Measurements from ENCODE around the gene UGGT1. TPM values are rescaled to one million over a fixed set of nuclear protein-coding genes. Genes with fewer than 3 reads are reported as not detected.

UGGT1 gene
- total and polyA plus RNA-seq, 12 donors = 6.5 to 44.0 (median 28.4) TPM

DNA sequence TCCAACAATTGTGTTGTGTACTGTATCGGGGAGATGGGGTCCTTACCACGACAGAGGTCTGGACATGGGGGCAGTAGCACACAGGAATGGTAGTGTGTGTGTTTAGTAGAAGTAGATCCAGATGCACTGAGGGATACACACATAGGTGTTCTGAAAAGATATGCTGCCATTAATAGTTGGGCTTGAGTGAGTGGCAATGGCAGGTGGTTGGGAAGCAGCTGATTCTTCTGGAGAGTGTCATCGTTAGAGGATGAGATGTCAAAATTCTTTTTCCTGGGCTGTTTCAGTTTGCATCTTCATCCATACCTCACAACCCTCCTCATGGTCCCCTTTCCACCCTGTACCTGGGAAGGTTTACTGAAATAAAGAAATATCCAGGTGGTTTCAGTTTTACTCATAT is 66.6 kb downstream of the UGGT1 start:
- peaks cover 0 to 14% (median 4%) of the 10 kb centered on the region in 9 donors for H3K4me1 ChIP-seq
- TF ChIP-seq, protein P1, sequence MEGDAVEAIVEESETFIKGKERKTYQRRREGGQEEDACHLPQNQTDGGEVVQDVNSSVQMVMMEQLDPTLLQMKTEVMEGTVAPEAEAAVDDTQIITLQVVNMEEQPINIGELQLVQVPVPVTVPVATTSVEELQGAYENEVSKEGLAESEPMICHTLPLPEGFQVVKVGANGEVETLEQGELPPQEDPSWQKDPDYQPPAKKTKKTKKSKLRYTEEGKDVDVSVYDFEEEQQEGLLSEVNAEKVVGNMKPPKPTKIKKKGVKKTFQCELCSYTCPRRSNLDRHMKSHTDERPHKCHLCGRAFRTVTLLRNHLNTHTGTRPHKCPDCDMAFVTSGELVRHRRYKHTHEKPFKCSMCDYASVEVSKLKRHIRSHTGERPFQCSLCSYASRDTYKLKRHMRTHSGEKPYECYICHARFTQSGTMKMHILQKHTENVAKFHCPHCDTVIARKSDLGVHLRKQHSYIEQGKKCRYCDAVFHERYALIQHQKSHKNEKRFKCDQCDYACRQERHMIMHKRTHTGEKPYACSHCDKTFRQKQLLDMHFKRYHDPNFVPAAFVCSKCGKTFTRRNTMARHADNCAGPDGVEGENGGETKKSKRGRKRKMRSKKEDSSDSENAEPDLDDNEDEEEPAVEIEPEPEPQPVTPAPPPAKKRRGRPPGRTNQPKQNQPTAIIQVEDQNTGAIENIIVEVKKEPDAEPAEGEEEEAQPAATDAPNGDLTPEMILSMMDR (IDR thresholded peaks at IDR 0.05) = no peak
- intact Hi-C loops (cut with DNase I) = no loop called here
- H3K27ac ChIP-seq = no peak overlapping the region
- no peak for DNase-seq
- H3K9me3 ChIP-seq = no peaks in the 10 kb centered on the region
- no peaks in the 10 kb centered on the region for H3K27me3 ChIP-seq
- ATAC-seq = no peak
- H3K36me3 ChIP-seq = peaks cover 0 to 100% (median 18%) of the 10 kb centered on the region in 9 donors
- 93 to 95% methylated on average over 3 of the region's 3 CpGs for WGBS, 2 donors
- H3K4me3 ChIP-seq = no peak overlapping the region

GRCh38 chr2:128158176-128158575 is 67.2 kb downstream of the UGGT1 start:
- TF ChIP-seq, protein P1 (IDR thresholded peaks at IDR 0.05) = no peak
- no peak overlapping the region for H3K4me3 ChIP-seq
- ATAC-seq (no peak), DNase-seq (no peak)
- peaks cover 0 to 100% (median 18%) of the 10 kb centered on the region in 9 donors for H3K36me3 ChIP-seq
- H3K9me3 ChIP-seq = no peaks in the 10 kb centered on the region
- intact Hi-C loops (cut with DNase I) = no loop called here
- H3K27ac ChIP-seq = no peak overlapping the region
- H3K27me3 ChIP-seq = no peaks in the 10 kb centered on the region
- WGBS, 2 donors = 94 to 100% methylated on average over 1 of the region's 1 CpG
- H3K4me1 ChIP-seq = peaks cover 0 to 14% (median 4%) of the 10 kb centered on the region in 9 donors

DNA sequence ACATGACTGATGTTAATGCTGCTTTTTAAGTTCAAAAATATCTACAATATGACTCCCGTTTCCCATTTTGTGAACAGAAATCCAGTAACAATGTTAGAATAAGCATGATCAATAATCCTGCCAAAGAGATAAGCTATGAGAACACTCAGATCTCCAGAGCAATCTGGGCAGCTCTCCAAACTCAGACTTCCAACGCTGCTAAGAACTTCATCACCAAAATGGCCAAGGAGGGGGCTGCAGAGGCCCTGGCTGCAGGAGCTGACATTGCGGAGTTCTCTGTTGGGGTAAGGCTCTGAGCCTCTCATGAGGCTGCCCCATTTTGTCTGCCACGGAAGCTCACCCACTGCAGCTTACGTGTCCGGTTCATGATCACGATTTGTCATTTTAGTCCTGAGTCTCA is 68.4 kb downstream of the UGGT1 start:
- Histone ChIP-seq H3K27ac (no peak overlapping the region), H3K4me3 (no peak overlapping the region), H3K4me1 (peaks cover 0 to 13% (median 3%) of the 10 kb centered on the region in 9 donors), H3K9me3 (no peaks in the 10 kb centered on the region), H3K36me3 (peaks cover 0 to 99% (median 24%) of the 10 kb centered on the region in 9 donors), H3K27me3 (no peaks in the 10 kb centered on the region)
- DNase-seq (no peak), ATAC-seq (no peak)
- TF ChIP-seq, protein P1 (IDR thresholded peaks at IDR 0.05) = no peak
- intact Hi-C loops (cut with DNase I) = no loop called here
- 80 to 81% methylated on average over 7 of the region's 7 CpGs for WGBS, 2 donors

DNA sequence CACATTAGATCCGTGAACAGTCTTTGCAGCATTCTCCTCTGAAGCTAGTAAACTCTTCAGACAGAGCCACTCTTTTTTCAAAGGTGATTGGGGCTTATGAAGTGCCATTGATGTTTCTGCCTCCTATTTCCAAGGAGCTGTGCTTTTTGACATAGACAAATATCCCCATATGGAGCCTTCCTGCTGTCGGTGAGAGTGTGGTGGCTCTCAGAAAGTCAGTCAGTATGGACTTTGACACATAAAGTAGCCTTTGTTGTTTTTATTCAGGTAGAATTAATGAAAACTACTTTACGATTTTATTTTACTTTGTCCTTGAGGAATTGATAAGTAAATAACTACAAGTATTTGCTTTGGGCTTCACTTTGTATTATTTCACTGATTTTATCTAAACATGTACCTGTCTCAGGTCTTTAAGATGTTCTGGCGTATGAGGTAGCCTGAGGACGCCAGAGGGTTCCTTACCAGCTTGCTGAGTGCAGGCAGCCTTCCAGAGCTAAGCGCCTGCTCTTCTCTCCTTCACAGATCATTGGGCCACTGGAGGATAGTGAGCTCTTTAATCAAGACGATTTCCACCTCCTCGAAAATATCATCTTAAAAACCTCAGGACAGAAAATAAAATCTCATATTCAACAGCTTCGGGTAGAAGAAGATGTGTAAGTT is 69.7 kb downstream of the UGGT1 start:
- Histone ChIP-seq H3K27me3 (no peaks in the 10 kb centered on the region), H3K27ac (no peak overlapping the region), H3K4me3 (no peak overlapping the region), H3K36me3 (peaks cover 0 to 99% (median 34%) of the 10 kb centered on the region in 9 donors), H3K4me1 (peaks cover 0 to 13% (median 0%) of the 10 kb centered on the region in 9 donors), H3K9me3 (no peaks in the 10 kb centered on the region)
- DNase-seq = no peak
- intact Hi-C loops (cut with DNase I) = no loop called here
- no peak for ATAC-seq
- TF ChIP-seq, protein P1 (IDR thresholded peaks at IDR 0.05) = no peak
- WGBS, 2 donors = 95% methylated on average over 9 of the region's 9 CpGs

All from heart right ventricle (tissue), 16 donors.